ENCODE data around the gene MGMT. TPM values are rescaled to one million over a fixed set of nuclear protein-coding genes. Genes with fewer than 3 reads are reported as not detected.

MGMT gene
- total and polyA plus RNA-seq, 2 experiments from 2014 or later = 19.3 to 21.9 TPM

- peaks cover 7% of the 10 kb centered on the region; the same call in 2 of the 3 replicates for H3K4me1 Mint-ChIP-seq
- Histone ChIP-seq H3K9me2 (ENCODE audit: insufficient read depth) (peaks cover 5% of the 10 kb centered on the region; the same call in 1 of the 2 replicates), H4K20me1 (replicated peaks; ENCODE audit: insufficient read depth) (no peaks in the 10 kb centered on the region), H3K4me1 (ENCODE audit: insufficient read depth) (no peaks in the 10 kb centered on the region; the same call in 1 of the 2 replicates), H3K4me3 (no peak overlapping the region), H2AFZ (no peak overlapping the region), H3K27me3 (ENCODE audit: insufficient read depth) (no peaks in the 10 kb centered on the region), H3F3A (replicated peaks; ENCODE audit: low read depth) (no peaks in the 10 kb centered on the region), H3K4me2 (no peak overlapping the region), H3K27ac (ENCODE audit: low read depth) (no peak overlapping the region), H3K36me3 (ENCODE audit: insufficient read depth) (no peaks in the 10 kb centered on the region), H3K79me2 (replicated peaks; ENCODE audit: insufficient read depth) (no peaks in the 10 kb centered on the region)
- no peaks in the 10 kb centered on the region for H3K27me3 Mint-ChIP-seq (ENCODE audit: insufficient read depth, low read depth, poor library complexity)
- no peak for ATAC-seq
- no peak overlapping the region for H3K27ac Mint-ChIP-seq
- H3K9me3 Mint-ChIP-seq = peaks cover 3% of the 10 kb centered on the region
- DNase-seq (ENCODE audit: low spot score) = no peak
- H3K36me3 Mint-ChIP-seq (ENCODE audit: low read depth) = no peaks in the 10 kb centered on the region; the same call in 2 of the 3 replicates
- TF ChIP-seq EZH2phosphoT487 (IDR thresholded peaks at IDR 0.05; ENCODE audit: unreplicated experiment) (no peak), ZNF462 (CRISPR knock-in tag; IDR thresholded peaks at IDR 0.05) (no peak), ZNF331 (CRISPR knock-in tag; IDR thresholded peaks at IDR 0.05; ENCODE audit: low read depth) (no peak), CREB1 (CRISPR knock-in tag; IDR thresholded peaks at IDR 0.05; ENCODE audit: low read depth) (no peak), POLR2AphosphoS5 (IDR thresholded peaks at IDR 0.05; ENCODE audit: low read depth) (no peak), EZH2 (IDR thresholded peaks at IDR 0.05; ENCODE audit: low read depth, unreplicated experiment) (no peak), ZNF114 (CRISPR knock-in tag; IDR thresholded peaks at IDR 0.05) (no peak), REST (IDR thresholded peaks at IDR 0.05; ENCODE audit: unreplicated experiment) (no peak)
- H3K4me3 Mint-ChIP-seq = no peak overlapping the region
These were observed 18.5 kb upstream of the MGMT start for GRCh38 chr10:129448539-129448938.
